ENCODE results near the gene ARL6IP4.

- TF ChIP-seq CTCF (conservative IDR thresholded peaks at IDR 0.05; ENCODE audit: low read length) (no peak), EZH2phosphoT487 (IDR thresholded peaks at IDR 0.05; ENCODE audit: borderline replicate concordance, low read depth, low read length) (no peak)
These were observed 23.8 kb downstream of the ARL6IP4 start for GRCh38 chr12:123004287-123004686.

Data from OCI-LY7 (cell line).